ENCODE measurements around the gene JADE2. TPM values are rescaled to one million over a fixed set of nuclear protein-coding genes. Genes with fewer than 3 reads are reported as not detected.

Gene JADE2
- total RNA-seq, 1 donor from 2014 or later: 2.1 TPM

DNA sequence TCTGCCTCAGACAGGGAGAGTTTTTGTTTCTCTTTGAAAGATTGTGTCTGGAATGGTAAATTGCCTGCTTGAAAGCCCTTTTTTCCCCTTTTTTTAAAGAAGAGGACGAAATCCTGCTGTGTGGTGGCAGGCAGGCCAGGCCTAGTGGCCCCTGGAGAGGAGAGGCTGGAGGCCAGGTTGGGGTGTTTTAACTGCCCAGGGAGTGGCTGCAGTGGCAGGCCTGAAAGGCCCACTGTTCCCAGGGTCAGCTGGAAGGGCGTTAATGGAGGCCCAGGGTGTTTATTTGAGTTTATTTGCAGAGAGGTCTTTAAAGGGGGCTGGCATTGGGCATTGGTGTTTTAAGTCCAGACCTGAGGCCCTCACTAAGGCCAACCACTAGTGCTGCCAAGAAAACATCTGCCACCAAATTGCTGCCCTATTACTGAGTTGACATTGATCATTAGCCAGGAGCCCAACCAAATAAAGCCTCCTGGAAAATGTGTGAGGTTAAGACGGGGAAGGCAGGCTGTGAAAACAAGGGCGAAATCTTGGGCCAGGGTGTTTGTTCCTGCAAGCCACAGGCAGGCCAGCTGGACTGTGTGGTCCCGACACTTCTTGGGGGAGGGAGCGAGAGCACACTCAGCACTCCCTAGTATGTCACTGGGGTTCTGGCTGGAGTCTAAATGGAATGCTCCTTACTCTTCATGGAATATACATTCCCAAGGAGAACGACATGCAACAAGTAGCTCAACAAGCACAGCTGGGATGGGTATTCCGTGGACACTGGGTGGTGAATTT is 5.0 kb downstream of the JADE2 start:
- no peak overlapping the region for H3K27ac Mint-ChIP-seq (ENCODE audit: unreplicated experiment)
- DNase-seq: no peak
- H3K4me3 Mint-ChIP-seq (ENCODE audit: unreplicated experiment): no peak overlapping the region
- peaks cover 12% of the 10 kb centered on the region for H3K27me3 Mint-ChIP-seq (ENCODE audit: unreplicated experiment)
- TF ChIP-seq, protein P1, sequence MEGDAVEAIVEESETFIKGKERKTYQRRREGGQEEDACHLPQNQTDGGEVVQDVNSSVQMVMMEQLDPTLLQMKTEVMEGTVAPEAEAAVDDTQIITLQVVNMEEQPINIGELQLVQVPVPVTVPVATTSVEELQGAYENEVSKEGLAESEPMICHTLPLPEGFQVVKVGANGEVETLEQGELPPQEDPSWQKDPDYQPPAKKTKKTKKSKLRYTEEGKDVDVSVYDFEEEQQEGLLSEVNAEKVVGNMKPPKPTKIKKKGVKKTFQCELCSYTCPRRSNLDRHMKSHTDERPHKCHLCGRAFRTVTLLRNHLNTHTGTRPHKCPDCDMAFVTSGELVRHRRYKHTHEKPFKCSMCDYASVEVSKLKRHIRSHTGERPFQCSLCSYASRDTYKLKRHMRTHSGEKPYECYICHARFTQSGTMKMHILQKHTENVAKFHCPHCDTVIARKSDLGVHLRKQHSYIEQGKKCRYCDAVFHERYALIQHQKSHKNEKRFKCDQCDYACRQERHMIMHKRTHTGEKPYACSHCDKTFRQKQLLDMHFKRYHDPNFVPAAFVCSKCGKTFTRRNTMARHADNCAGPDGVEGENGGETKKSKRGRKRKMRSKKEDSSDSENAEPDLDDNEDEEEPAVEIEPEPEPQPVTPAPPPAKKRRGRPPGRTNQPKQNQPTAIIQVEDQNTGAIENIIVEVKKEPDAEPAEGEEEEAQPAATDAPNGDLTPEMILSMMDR (IDR thresholded peaks at IDR 0.05; ENCODE audit: partially characterized antibody, unreplicated experiment): no peak
- H3K9me3 Mint-ChIP-seq (ENCODE audit: unreplicated experiment): peaks cover 2% of the 10 kb centered on the region
- H3K4me1 Mint-ChIP-seq (ENCODE audit: low read depth, unreplicated experiment): peaks cover 6% of the 10 kb centered on the region
- no peaks in the 10 kb centered on the region for H3K36me3 Mint-ChIP-seq (ENCODE audit: unreplicated experiment)

GRCh38 chr5:134533115-134533815 is 7.8 kb downstream of the JADE2 start:
- H3K4me1 Mint-ChIP-seq (ENCODE audit: low read depth, unreplicated experiment): peaks cover 6% of the 10 kb centered on the region
- H3K9me3 Mint-ChIP-seq (ENCODE audit: unreplicated experiment): no peaks in the 10 kb centered on the region
- TF ChIP-seq, protein P1 (IDR thresholded peaks at IDR 0.05; ENCODE audit: partially characterized antibody, unreplicated experiment): no peak
- H3K4me3 Mint-ChIP-seq (ENCODE audit: unreplicated experiment): no peak overlapping the region
- DNase-seq: no peak
- H3K27ac Mint-ChIP-seq (ENCODE audit: unreplicated experiment): no peak overlapping the region
- H3K27me3 Mint-ChIP-seq (ENCODE audit: unreplicated experiment): peaks cover 11% of the 10 kb centered on the region
- no peaks in the 10 kb centered on the region for H3K36me3 Mint-ChIP-seq (ENCODE audit: unreplicated experiment)

DNA sequence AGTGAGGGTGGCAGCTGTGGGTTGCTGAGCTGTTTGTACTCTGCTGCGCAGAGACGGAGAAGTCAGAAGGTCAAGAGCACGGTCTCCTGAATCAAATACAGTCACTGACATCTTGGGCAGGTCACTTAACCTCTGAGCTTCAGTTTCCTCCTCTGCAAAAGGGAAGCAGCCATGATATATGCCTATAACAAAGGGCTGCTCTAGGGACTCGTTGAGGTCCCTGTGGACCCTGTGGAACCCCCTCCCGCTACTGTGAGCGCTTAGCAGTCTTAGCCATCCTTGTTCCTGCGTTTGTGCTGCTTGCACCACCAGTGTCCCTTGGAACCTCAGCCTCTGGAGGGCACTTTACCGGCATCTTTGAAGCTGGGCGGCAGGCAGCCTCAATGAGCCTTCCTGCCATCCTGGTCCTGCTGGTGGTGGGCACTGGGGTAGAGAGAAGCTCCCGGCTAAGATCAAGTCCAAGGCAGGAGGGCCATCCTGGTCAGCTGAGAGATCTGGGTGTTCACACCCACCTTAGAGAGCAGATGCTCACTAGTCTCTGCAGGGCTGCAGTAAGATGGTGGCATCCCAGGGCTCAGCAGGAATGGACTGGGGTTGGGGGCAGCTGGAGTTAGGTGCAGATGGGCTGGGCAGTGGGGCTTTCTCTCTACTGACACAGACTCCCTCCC is 8.7 kb downstream of the JADE2 start:
- H3K9me3 Mint-ChIP-seq (ENCODE audit: unreplicated experiment): no peaks in the 10 kb centered on the region
- DNase-seq: no peak
- H3K4me1 Mint-ChIP-seq (ENCODE audit: low read depth, unreplicated experiment): peaks cover 6% of the 10 kb centered on the region
- TF ChIP-seq, protein P1 (IDR thresholded peaks at IDR 0.05; ENCODE audit: partially characterized antibody, unreplicated experiment): no peak
- H3K27me3 Mint-ChIP-seq (ENCODE audit: unreplicated experiment): peaks cover 8% of the 10 kb centered on the region
- no peak overlapping the region for H3K27ac Mint-ChIP-seq (ENCODE audit: unreplicated experiment)
- no peaks in the 10 kb centered on the region for H3K36me3 Mint-ChIP-seq (ENCODE audit: unreplicated experiment)
- H3K4me3 Mint-ChIP-seq (ENCODE audit: unreplicated experiment): no peak overlapping the region

GRCh38 chr5:134534726-134535110 is 9.2 kb downstream of the JADE2 start:
- Mint-ChIP-seq H3K27me3 (ENCODE audit: unreplicated experiment) (peaks cover 8% of the 10 kb centered on the region), H3K4me3 (ENCODE audit: unreplicated experiment) (no peak overlapping the region), H3K4me1 (ENCODE audit: low read depth, unreplicated experiment) (peaks cover 6% of the 10 kb centered on the region), H3K27ac (ENCODE audit: unreplicated experiment) (no peak overlapping the region), H3K9me3 (ENCODE audit: unreplicated experiment) (no peaks in the 10 kb centered on the region), H3K36me3 (ENCODE audit: unreplicated experiment) (no peaks in the 10 kb centered on the region)
- no peak for DNase-seq
- TF ChIP-seq, protein P1 (IDR thresholded peaks at IDR 0.05; ENCODE audit: partially characterized antibody, unreplicated experiment): no peak

All from glutamatergic neuron (in vitro differentiated cells).